ENCODE measurements around the gene GLS. TPM values are rescaled to one million over a fixed set of nuclear protein-coding genes. Genes with fewer than 3 reads are reported as not detected.

GLS gene
- total RNA-seq, 1 donor from 2014 or later: 88.9 TPM

GRCh38 chr2:190904640-190905261 lies 24.1 kb downstream of the GLS start:
- Histone ChIP-seq H3K4me3 (no peak overlapping the region), H3K9me3 (no peaks in the 10 kb centered on the region), H3K4me1 (no peaks in the 10 kb centered on the region), H3K27me3 (no peaks in the 10 kb centered on the region), H3K27ac (no peak overlapping the region), H3K36me3 (peaks cover 0 to 17% of the 10 kb centered on the region in 2 donors)
- DNase-seq (ENCODE audit: extremely low spot score in 2 of 2): no peak
- intact Hi-C loops (cut with DNase I): no loop called here
- TF ChIP-seq CTCF (IDR thresholded peaks at IDR 0.05) (no peak), POLR2A (IDR thresholded peaks at IDR 0.05) (no peak), POLR2AphosphoS5 (IDR thresholded peaks at IDR 0.05; ENCODE audit: insufficient read depth in 1 of 2, low read depth in 1 of 2) (no peak)

- intact Hi-C loops (cut with DNase I): no loop called here
- Histone ChIP-seq H3K9me3 (no peaks in the 10 kb centered on the region), H3K4me1 (no peaks in the 10 kb centered on the region), H3K27me3 (no peaks in the 10 kb centered on the region), H3K4me3 (no peak overlapping the region), H3K36me3 (peaks cover 0 to 3% of the 10 kb centered on the region in 2 donors), H3K27ac (no peak overlapping the region)
- TF ChIP-seq POLR2AphosphoS5 (IDR thresholded peaks at IDR 0.05; ENCODE audit: insufficient read depth in 1 of 2, low read depth in 1 of 2): no peak
- no peak for TF ChIP-seq CTCF (IDR thresholded peaks at IDR 0.05)
- no peak for TF ChIP-seq POLR2A (IDR thresholded peaks at IDR 0.05)
- DNase-seq (ENCODE audit: extremely low spot score in 2 of 2): no peak
Observed at GRCh38 chr2:190908532-190908931, 27.9 kb downstream of the GLS start.

GRCh38 chr2:190909680-190910079 lies 29.1 kb downstream of the GLS start:
- Histone ChIP-seq H3K4me1 (no peaks in the 10 kb centered on the region), H3K4me3 (no peak overlapping the region), H3K9me3 (no peaks in the 10 kb centered on the region), H3K27ac (no peak overlapping the region), H3K27me3 (no peaks in the 10 kb centered on the region), H3K36me3 (peaks cover 0 to 3% of the 10 kb centered on the region in 2 donors)
- DNase-seq (ENCODE audit: extremely low spot score in 2 of 2): no peak
- intact Hi-C loops (cut with DNase I): no loop called here
- TF ChIP-seq POLR2AphosphoS5 (IDR thresholded peaks at IDR 0.05; ENCODE audit: insufficient read depth in 1 of 2, low read depth in 1 of 2) (no peak), CTCF (IDR thresholded peaks at IDR 0.05) (no peak), POLR2A (IDR thresholded peaks at IDR 0.05) (no peak)

- H3K27ac ChIP-seq: no peak overlapping the region
- no peak for DNase-seq (ENCODE audit: extremely low spot score in 2 of 2)
- no peaks in the 10 kb centered on the region for H3K4me1 ChIP-seq
- no peaks in the 10 kb centered on the region for H3K9me3 ChIP-seq
- TF ChIP-seq POLR2A (IDR thresholded peaks at IDR 0.05) (no peak), CTCF (IDR thresholded peaks at IDR 0.05) (no peak)
- H3K36me3 ChIP-seq: peaks cover 0 to 3% of the 10 kb centered on the region in 2 donors
- H3K4me3 ChIP-seq: no peak overlapping the region
- intact Hi-C loops (cut with DNase I): no loop called here
- H3K27me3 ChIP-seq: no peaks in the 10 kb centered on the region
Observed at GRCh38 chr2:190910341-190911136, 29.9 kb downstream of the GLS start.

- intact Hi-C loops (cut with DNase I): no loop called here
- Histone ChIP-seq H3K27ac (no peak overlapping the region), H3K27me3 (no peaks in the 10 kb centered on the region), H3K9me3 (no peaks in the 10 kb centered on the region), H3K4me1 (no peaks in the 10 kb centered on the region), H3K36me3 (peaks cover 0 to 8% of the 10 kb centered on the region in 2 donors), H3K4me3 (no peak overlapping the region)
- no peak for TF ChIP-seq CTCF (IDR thresholded peaks at IDR 0.05)
- TF ChIP-seq POLR2AphosphoS5 (IDR thresholded peaks at IDR 0.05; ENCODE audit: insufficient read depth in 1 of 2, low read depth in 1 of 2): no peak
- TF ChIP-seq POLR2A (IDR thresholded peaks at IDR 0.05): no peak
- no peak for DNase-seq (ENCODE audit: extremely low spot score in 2 of 2)
Observed at GRCh38 chr2:190911813-190912212, 31.2 kb downstream of the GLS start.

All from vagina (tissue), 2 donors.